K562 (cell line): ENCODE results near the gene MARCKSL1. TPM values are rescaled to one million over a fixed set of nuclear protein-coding genes. Genes with fewer than 3 reads are reported as not detected.

Experiments
- BCOR ChIP-seq: fragments of 450-650 bp; IDR thresholded peaks from 2 replicates; pipeline ENCODE4 v1.6.1; 2016
- BHLHE40 ChIP-seq: IDR thresholded peaks from 2 replicates; pipeline ENCODE4 v1.6.1; 2011; ENCODE audit warnings: low read length, improper control_type of control experiment
- BRF1 ChIP-seq: IDR thresholded peaks from 3 replicates; pipeline ENCODE4 v1.6.1; 2011; ENCODE audit warnings: borderline replicate concordance, mild to moderate bottlenecking; ENCODE audit not compliant: insufficient read length; ENCODE audit errors: extremely low read depth
- CBX3 ChIP-seq, 2 experiments: IDR thresholded peaks; 1 replicate in 1 of 2; 2 replicates in 1 of 2; pipeline ENCODE4 v1.6.1; 2012; ENCODE audit warnings: inconsistent platforms in 2 of 2, low read length in 2 of 2, borderline replicate concordance in 1 of 2, control low read depth in 1 of 2
- COPS2 ChIP-seq: fragments of 450-650 bp; conservative IDR thresholded peaks from 2 replicates; pipeline ENCODE4 v1.6.1; 2016; ENCODE audit warnings: mild to moderate bottlenecking, moderate library complexity
- EZH2 ChIP-seq: IDR thresholded peaks from 2 replicates; pipeline ENCODE4 v1.6.1; 2012; ENCODE audit warnings: low read depth, mild to moderate bottlenecking, inconsistent platforms, low read length, borderline replicate concordance
- MCM7 ChIP-seq, 2 experiments: fragments of 450-650 bp; IDR thresholded peaks; 2 replicates each; pipeline ENCODE4 v1.6.1; 2016 to 2018
- MED1 ChIP-seq: sonication (generic); formaldehyde crosslinking; IDR thresholded peaks from 2 replicates; pipeline ENCODE4 v1.8.1; 2023; ENCODE audit warnings: missing genetic modification reagents, borderline replicate concordance
- MEF2D ChIP-seq: conservative IDR thresholded peaks from 2 replicates; pipeline ENCODE4 v1.6.1; 2016; ENCODE audit warnings: low read depth, missing genetic modification characterization, missing compliant biosample characterization
- SMAD1 ChIP-seq: fragments of 150-350 bp; IDR thresholded peaks from 2 replicates; pipeline ENCODE4 v1.6.1; 2014; ENCODE audit warnings: low read length, low read depth; ENCODE audit not compliant: partially characterized antibody
- TAF7 ChIP-seq: fragments of 450-650 bp; IDR thresholded peaks from 2 replicates; pipeline ENCODE4 v1.6.1; 2016; ENCODE audit warnings: missing genetic modification characterization, missing compliant biosample characterization
- TCF7 ChIP-seq: sonication (generic); IDR thresholded peaks from 2 replicates; pipeline ENCODE4 v1.6.1; 2016; ENCODE audit warnings: antibody characterized with exemption, borderline replicate concordance
- XRCC4 ChIP-seq: IDR thresholded peaks from one replicate; pipeline ENCODE4 v1.6.1; 2011; ENCODE audit not compliant: insufficient read depth, insufficient read length; ENCODE audit errors: extremely low read depth
- ZBTB1 ChIP-seq: sonication (generic); formaldehyde crosslinking; IDR thresholded peaks from 2 replicates; pipeline ENCODE4 v1.8.1; 2023; ENCODE audit warnings: missing genetic modification reagents, low read depth, mild to moderate bottlenecking, borderline replicate concordance
- ZC3H8 ChIP-seq: fragments of 450-650 bp; IDR thresholded peaks from 2 replicates; pipeline ENCODE4 v1.6.1; 2017
- ZKSCAN1 ChIP-seq: fragments of 150-350 bp; IDR thresholded peaks from 2 replicates; pipeline ENCODE4 v1.6.1; 2016; ENCODE audit warnings: low read depth, low read length
- ZNF174 ChIP-seq: fragments of 250-450 bp; sonication (Bioruptor Pico); IDR thresholded peaks from 2 replicates; pipeline ENCODE4 v1.4.0; 2020; ENCODE audit warnings: mild to moderate bottlenecking
- ZNF239 ChIP-seq: fragments of 250-450 bp; sonication (Bioruptor Pico); IDR thresholded peaks from 2 replicates; pipeline ENCODE4 v1.4.0; 2020; ENCODE audit warnings: mild to moderate bottlenecking
- ZNF324 ChIP-seq: fragments of 250-450 bp; sonication (Bioruptor Pico); IDR thresholded peaks from 2 replicates; pipeline ENCODE4 v1.4.0; 2020; ENCODE audit warnings: mild to moderate bottlenecking
- ZNF408 ChIP-seq: fragments of 250-450 bp; sonication (Bioruptor Pico); IDR thresholded peaks from 2 replicates; pipeline ENCODE4 v1.4.0; 2020; ENCODE audit warnings: low read depth, mild to moderate bottlenecking, moderate library complexity
- ZNF449 ChIP-seq: fragments of 250-450 bp; sonication (Bioruptor Pico); IDR thresholded peaks from 2 replicates; pipeline ENCODE4 v1.8.0; 2022; ENCODE audit warnings: moderate library complexity, mild to moderate bottlenecking, inconsistent platforms
- ZNF75A ChIP-seq: fragments of 450-650 bp; formaldehyde crosslinking; IDR thresholded peaks from 2 replicates; pipeline ENCODE4 v1.4.0; 2020; ENCODE audit warnings: mild to moderate bottlenecking
- ZNF780A ChIP-seq: fragments of 250-450 bp; sonication (Bioruptor Pico); IDR thresholded peaks from 2 replicates; pipeline ENCODE4 v1.5.0; 2021; ENCODE audit warnings: mild to moderate bottlenecking
- polyA plus RNA-seq, 8 experiments: library from polyadenylated mRNA; depleted of rRNA in 4 of 8; stranded (reverse) in 5 of 8; unstranded in 3 of 8; fragments of >200 nt; fragmentation: Nextera tagmentation in 2 of 8; fragmentation: Illumina TruSeq in 1 of 8; extraction: Ambion mirVana in 2 of 8; extraction: Trizol in 1 of 8; gene quantifications; 2 replicates each; pipeline versions ENCODE4 v1.2.1 to v1.2.3, GENCODE V29; 2011 to 2014; ENCODE audit warnings: inconsistent platforms in 1 of 8, missing spikeins in 1 of 8
- total RNA-seq, 7 experiments: library from RNA; depleted of rRNA in 6 of 7; stranded (reverse); fragments of >200 nt in 6 of 7; fragmentation: Illumina TruSeq in 2 of 7; extraction: Trizol in 2 of 7; gene quantifications; 2 replicates each; pipeline versions ENCODE4 v1.2.1 to v1.2.3, GENCODE V29; 2011 to 2021; ENCODE audit warnings: low replicate concordance in 1 of 7
- TF ChIP-seq, protein P1 (sequence below): fragments of 250-450 bp; sonication (Bioruptor Pico); IDR thresholded peaks from 2 replicates; pipeline ENCODE4 v1.5.0; 2021; ENCODE audit warnings: mild to moderate bottlenecking, moderate library complexity
- TF ChIP-seq, protein P2 (sequence below): fragments of 250-450 bp; sonication (Bioruptor Pico); IDR thresholded peaks from 2 replicates; pipeline ENCODE4 v1.5.0; 2020; ENCODE audit warnings: mild to moderate bottlenecking

Gene MARCKSL1
- total and polyA plus RNA-seq, 9 of the 15 experiments (the other 6 are each of a cell fraction or from before 2014, with no cell fraction given): 14.7 to 325 (median 155) TPM

DNA sequence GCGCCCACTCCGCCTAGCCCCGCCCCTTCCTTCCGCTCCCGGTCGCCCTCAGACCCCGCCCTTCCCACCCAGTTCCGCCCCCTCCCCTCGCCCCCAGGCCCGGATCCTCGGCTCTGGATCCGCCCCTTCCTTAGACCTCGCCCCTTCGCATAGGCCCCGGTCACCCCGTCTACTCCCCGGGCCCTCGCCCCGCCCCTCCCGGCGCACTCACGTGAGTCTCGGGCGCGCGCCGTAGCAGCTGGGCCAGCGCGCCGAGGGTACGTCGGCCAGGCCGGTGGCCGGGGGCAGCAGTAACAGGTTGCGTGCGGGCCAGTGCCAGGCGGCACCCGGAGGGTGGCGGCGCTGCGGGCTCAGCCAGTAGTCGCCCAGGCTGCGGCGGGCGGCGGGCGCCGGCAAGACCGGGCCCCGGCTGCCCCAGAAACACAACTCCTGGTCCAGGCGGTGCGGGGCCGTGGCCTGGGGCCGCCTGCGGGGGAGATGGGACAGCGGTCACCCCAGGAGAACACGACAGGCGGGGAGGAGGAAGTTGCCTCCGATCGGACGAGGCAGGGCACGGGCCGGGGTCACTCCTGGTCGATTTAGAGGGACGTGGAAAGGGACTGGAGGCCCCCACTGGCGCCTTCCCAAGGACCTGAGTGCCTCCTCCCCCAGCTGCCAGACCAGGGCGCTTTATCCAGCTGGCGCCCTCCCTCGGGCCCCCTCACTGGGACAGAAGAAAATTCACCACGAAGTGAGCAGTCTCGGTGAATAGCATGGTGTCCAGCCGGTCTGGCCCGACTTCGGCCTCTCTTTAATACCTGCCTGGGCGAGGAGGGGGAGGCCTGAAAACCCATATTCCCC is 15.6 kb upstream of the MARCKSL1 start (continued):
- TF ChIP-seq ZNF239 (CRISPR knock-in tag) (no peak), BHLHE40 (peak; percentile 99), ZNF174 (CRISPR knock-in tag) (no peak), XRCC4 (no peak), MEF2D (tag) (no peak), ZBTB1 (CRISPR knock-in tag) (peak; percentile 85; the same call in 1 of the 2 replicates), ZC3H8 (no peak), EZH2 (no peak), BRF1 (no peak), COPS2 (no peak), MED1 (CRISPR knock-in tag) (0 out of 2 replicates have a peak, but pooled peaks have one; percentile 26), ZNF75A (CRISPR knock-in tag) (no peak), SMAD1 (no peak), MCM7 (IDR thresholded peaks at IDR 0.05) (no peak), ZNF449 (CRISPR knock-in tag) (no peak), TAF7 (no peak), ZNF324 (CRISPR knock-in tag) (no peak), TCF7 (no peak), ZNF780A (CRISPR knock-in tag) (no peak), BCOR (no peak), ZNF408 (no peak), ZKSCAN1 (no peak), CBX3 (IDR thresholded peaks at IDR 0.05; ENCODE audit: borderline replicate concordance in 1 of 2, low read length in 2 of 2) (no peak)
- TF ChIP-seq, protein P1, sequence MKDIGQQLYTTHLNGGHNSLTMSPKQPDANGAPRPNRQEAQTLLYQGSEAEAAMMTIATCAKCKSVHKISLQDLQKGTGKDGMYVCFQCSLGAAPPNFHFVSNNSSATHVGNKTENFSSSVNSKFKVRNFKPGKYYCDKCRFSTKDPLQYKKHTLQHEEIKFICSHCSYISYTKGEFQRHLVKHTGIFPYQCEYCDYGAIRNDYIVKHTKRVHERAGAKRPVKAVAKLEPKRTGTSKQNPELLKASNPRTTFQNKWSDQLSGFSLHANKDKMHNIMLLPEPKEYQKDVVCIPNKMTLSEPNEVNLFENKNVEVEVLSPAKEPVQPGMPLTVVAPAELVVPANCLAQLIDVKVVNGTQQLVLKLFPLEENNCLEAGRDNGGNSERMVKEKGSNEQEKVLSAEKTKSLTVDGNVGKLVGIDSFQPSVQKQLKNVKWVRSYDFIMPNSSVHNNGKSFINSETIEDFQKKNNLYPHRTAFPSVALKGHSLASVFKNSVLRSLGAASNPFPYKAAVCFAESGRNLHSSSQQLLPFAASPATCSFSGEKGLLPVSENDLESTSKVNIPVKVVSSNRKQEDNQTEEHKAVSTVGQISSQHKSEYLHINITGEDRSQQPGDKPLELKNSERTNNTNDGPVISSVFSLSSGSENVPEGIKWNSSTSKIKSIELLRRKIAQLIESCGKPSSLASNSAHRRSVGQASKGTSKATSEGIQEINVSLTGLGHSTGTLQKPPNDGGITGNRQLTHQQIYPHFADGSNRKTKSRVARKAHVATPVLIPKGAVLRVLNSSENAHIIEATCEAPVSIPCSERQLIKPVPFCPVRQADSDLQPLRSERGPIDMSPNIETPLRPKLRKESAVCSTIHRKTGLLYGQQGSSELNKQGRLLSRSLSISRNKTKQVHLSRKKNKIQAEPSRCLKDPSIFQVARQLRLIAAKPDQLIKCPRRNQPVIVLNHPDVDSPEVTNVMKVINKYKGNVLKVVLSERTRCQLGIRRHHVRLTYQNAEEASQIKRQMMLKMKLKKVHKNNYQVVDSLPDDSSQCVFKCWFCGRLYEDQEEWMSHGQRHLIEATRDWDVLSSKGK (CRISPR knock-in tag): no peak
- TF ChIP-seq, protein P2, sequence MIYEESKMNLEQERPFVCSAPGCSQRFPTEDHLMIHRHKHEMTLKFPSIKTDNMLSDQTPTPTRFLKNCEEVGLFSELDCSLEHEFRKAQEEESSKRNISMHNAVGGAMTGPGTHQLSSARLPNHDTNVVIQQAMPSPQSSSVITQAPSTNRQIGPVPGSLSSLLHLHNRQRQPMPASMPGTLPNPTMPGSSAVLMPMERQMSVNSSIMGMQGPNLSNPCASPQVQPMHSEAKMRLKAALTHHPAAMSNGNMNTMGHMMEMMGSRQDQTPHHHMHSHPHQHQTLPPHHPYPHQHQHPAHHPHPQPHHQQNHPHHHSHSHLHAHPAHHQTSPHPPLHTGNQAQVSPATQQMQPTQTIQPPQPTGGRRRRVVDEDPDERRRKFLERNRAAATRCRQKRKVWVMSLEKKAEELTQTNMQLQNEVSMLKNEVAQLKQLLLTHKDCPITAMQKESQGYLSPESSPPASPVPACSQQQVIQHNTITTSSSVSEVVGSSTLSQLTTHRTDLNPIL: no peak
